Neuronal stem cell (in vitro differentiated cells): ENCODE data around the gene MAP4.

Experiments
- DNase-seq: peaks from one replicate; pipeline ENCODE4 v3.0.0-alpha.2; 2013; ENCODE audit warnings: low spot score
- H2AFZ ChIP-seq: one replicate; pipeline ENCODE4 v1.6.1; 2013; ENCODE audit warnings: mild to moderate bottlenecking, low read length, inconsistent platforms
- H2AK5ac ChIP-seq: 2 replicates; pipeline ENCODE4 v1.6.1; 2013; ENCODE audit warnings: low read depth, mild to moderate bottlenecking, inconsistent platforms, low read length, moderate library complexity, mixed read lengths
- H2BK120ac ChIP-seq: 2 replicates; pipeline ENCODE4 v1.6.1; 2013; ENCODE audit warnings: low read depth, mild to moderate bottlenecking, inconsistent platforms, low read length, moderate library complexity, mixed read lengths
- H2BK12ac ChIP-seq: one replicate; pipeline ENCODE4 v1.6.1; 2013; ENCODE audit warnings: low read length, inconsistent platforms
- H2BK15ac ChIP-seq: 2 replicates; pipeline ENCODE4 v1.6.1; 2013; ENCODE audit warnings: mild to moderate bottlenecking, low read length, inconsistent platforms, mixed read lengths
- H2BK5ac ChIP-seq: one replicate; pipeline ENCODE4 v1.6.1; 2013; ENCODE audit warnings: inconsistent platforms, mild to moderate bottlenecking, low read length, moderate library complexity
- H3K14ac ChIP-seq: one replicate; pipeline ENCODE4 v1.6.1; 2013; ENCODE audit warnings: low read length, inconsistent platforms
- H3K18ac ChIP-seq: 2 replicates; pipeline ENCODE4 v1.6.1; 2013; ENCODE audit warnings: low read length, inconsistent platforms
- H3K23ac ChIP-seq: 2 replicates; pipeline ENCODE4 v1.6.1; 2013; ENCODE audit warnings: low read depth, mild to moderate bottlenecking, mixed read lengths, low read length, inconsistent platforms; ENCODE audit not compliant: poor library complexity
- H3K27ac ChIP-seq: replicated peaks from 3 replicates; pipeline ENCODE4 v1.5.1; 2013; ENCODE audit warnings: low read length, inconsistent platforms
- H3K27me3 ChIP-seq, 3 experiments: 2 replicates each; pipeline ENCODE4 v1.6.1; 2013; ENCODE audit warnings: low read length in 3 of 3, mild to moderate bottlenecking in 2 of 3, inconsistent platforms in 1 of 3, low read depth in 1 of 3, mixed read lengths in 1 of 3, moderate library complexity in 1 of 3; ENCODE audit not compliant: control insufficient read depth in 3 of 3, insufficient read depth in 3 of 3
- H3K36me3 ChIP-seq, 2 donors: replicated peaks in 1 of 2; 2 replicates each; pipeline ENCODE4 v1.6.1; 2013; ENCODE audit warnings: low read length in 2 of 2; ENCODE audit not compliant: control insufficient read depth in 2 of 2, insufficient read depth in 2 of 2
- H3K4ac ChIP-seq: 2 replicates; pipeline ENCODE4 v1.6.1; 2013; ENCODE audit warnings: inconsistent platforms, mild to moderate bottlenecking, low read length, moderate library complexity
- H3K4me1 ChIP-seq, 2 donors: 1 replicate in 1 of 2; 2 replicates in 1 of 2; pipeline ENCODE4 v1.6.1; 2013; ENCODE audit warnings: low read length in 2 of 2, low read depth in 1 of 2; ENCODE audit not compliant: control insufficient read depth in 2 of 2, insufficient read depth in 1 of 2
- H3K4me2 ChIP-seq: one replicate; pipeline ENCODE4 v1.6.1; 2013; ENCODE audit warnings: mild to moderate bottlenecking, low read length, inconsistent platforms; ENCODE audit not compliant: insufficient read depth, poor library complexity, severe bottlenecking
- H3K4me3 ChIP-seq, 2 donors: 2 replicates each; pipeline ENCODE4 v1.5.1; 2013; ENCODE audit warnings: low read length in 2 of 2, mild to moderate bottlenecking in 2 of 2, inconsistent platforms in 1 of 2, moderate library complexity in 1 of 2
- H3K79me1 ChIP-seq: one replicate; pipeline ENCODE4 v1.6.1; 2013; ENCODE audit warnings: low read depth, mild to moderate bottlenecking, inconsistent platforms, low read length, moderate library complexity
- H3K9ac ChIP-seq: one replicate; pipeline ENCODE4 v1.6.1; 2013; ENCODE audit warnings: mild to moderate bottlenecking, low read depth, low read length, inconsistent platforms; ENCODE audit not compliant: poor library complexity
- H3K9me3 ChIP-seq, 2 donors: replicated peaks in 1 of 2; 2 replicates each; pipeline versions ENCODE3 to v1.6.1; 2013; ENCODE audit warnings: low read length in 2 of 2, mild to moderate bottlenecking in 2 of 2, inconsistent platforms in 1 of 2, low read depth in 1 of 2, mixed read lengths in 1 of 2, moderate library complexity in 1 of 2; ENCODE audit not compliant: control insufficient read depth in 2 of 2, insufficient read depth in 1 of 2
- H4K8ac ChIP-seq: one replicate; pipeline ENCODE4 v1.6.1; 2013; ENCODE audit warnings: low read depth, mild to moderate bottlenecking, inconsistent platforms, low read length, moderate library complexity
- H4K91ac ChIP-seq: one replicate; pipeline ENCODE4 v1.6.1; 2013; ENCODE audit warnings: low read length, low read depth, mild to moderate bottlenecking, inconsistent platforms; ENCODE audit not compliant: poor library complexity
- WGBS, 2 donors: extraction: QIAGEN DNeasy Blood & Tissue Kit; methylation state at CpG; one replicate each; pipeline ENCODE4 v1.1.7; 2013; ENCODE audit warnings: missing lambda C conversion rate in 2 of 2, mixed read lengths in 1 of 2; ENCODE audit not compliant: insufficient read length in 2 of 2, insufficient replicate concordance in 1 of 2; ENCODE audit errors: extremely low coverage in 2 of 2; 5-methylcytosine and 5-hydroxymethylcytosine counted together

MAP4 gene

DNA sequence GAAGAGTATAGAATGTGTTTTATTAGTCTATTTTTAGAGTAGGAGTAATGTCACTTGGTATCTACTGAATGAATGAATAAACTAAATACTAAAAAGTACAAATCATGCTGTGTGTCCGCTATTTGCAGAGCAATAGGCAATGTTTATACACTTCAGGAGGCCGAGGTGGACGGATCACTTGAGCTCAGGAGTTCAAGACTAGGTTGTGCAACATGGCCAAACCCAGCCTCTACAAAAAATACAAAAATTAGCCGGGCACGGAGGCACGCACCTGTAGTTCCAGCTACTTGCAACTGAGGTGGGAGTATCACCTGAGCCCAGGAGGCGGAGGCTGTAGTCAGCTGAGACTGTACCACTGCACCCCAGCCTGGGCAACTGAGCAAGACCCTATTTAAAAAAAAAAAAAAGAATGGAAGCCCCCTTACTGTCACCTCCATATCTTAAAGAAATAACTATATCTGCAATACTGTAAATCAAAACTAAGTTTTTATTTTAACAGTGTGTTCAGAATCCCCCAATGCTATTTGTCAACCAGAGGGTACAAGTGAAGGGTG, 114.9 kb downstream of the MAP4 start:
- H3K4ac ChIP-seq, result no peak overlapping the region
- peaks cover 0 to 2% of the 10 kb centered on the region in 2 donors for H3K9me3 ChIP-seq
- no peak overlapping the region for H3K23ac ChIP-seq
- H2AFZ ChIP-seq, result no peak overlapping the region
- no peak overlapping the region for H3K9ac ChIP-seq
- H3K36me3 ChIP-seq, result peaks cover 2 to 22% of the 10 kb centered on the region in 2 donors
- no peak overlapping the region for H2BK5ac ChIP-seq
- no peak overlapping the region for H3K14ac ChIP-seq
- peaks cover 0 to 14% of the 10 kb centered on the region in 2 donors for H3K4me1 ChIP-seq
- DNase-seq, result no peak
- H3K27ac ChIP-seq, result no peak overlapping the region
- no peak overlapping the region for H3K4me3 ChIP-seq
- H3K4me2 ChIP-seq, result no peak overlapping the region
- H3K79me1 ChIP-seq, result no peaks in the 10 kb centered on the region
- no peak overlapping the region for H2BK15ac ChIP-seq
- no peaks in the 10 kb centered on the region for H3K27me3 ChIP-seq
- no peak overlapping the region for H4K8ac ChIP-seq
- WGBS, 2 donors, result no CpG with 5 or more reads among the region's 7 CpGs
- no peak overlapping the region for H2BK120ac ChIP-seq
- H2AK5ac ChIP-seq, result no peak overlapping the region
- H4K91ac ChIP-seq, result no peak overlapping the region
- no peak overlapping the region for H3K18ac ChIP-seq
- no peak overlapping the region for H2BK12ac ChIP-seq

DNA sequence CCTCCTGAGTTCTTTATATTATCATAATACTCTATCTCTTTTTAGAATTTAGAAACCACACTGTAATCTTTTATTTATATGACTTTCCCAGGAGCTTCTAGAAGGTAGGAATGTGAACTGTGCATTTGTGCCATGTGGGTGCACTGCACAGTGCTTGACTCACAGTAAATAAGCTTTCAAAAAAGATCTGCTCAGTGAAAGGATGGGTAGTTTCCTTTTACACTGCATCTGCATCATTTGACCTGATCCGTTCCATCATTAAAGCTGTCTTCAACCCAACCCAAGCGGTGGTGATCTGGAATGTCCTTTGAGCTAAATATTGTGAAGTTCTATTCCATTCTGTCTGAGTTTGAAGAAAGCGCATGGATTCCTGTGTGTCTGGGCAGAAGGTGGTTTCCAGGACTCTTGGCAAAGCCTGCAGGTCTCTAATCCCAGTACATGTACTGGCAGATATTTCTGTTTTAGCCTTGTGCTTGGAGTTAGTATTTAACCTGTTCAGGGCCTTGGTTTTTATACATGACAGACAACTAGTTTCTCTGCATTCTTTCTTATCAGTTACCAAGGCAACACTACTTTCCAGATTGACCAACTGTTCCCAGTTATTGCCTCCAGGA, 116.6 kb downstream of the MAP4 start:
- Histone ChIP-seq H3K9me3 (no peaks in the 10 kb centered on the region), H2BK120ac (no peak overlapping the region), H3K14ac (no peak overlapping the region), H3K23ac (no peak overlapping the region), H3K27ac (no peak overlapping the region), H3K4ac (no peak overlapping the region), H2AK5ac (no peak overlapping the region), H3K18ac (no peak overlapping the region), H4K91ac (no peak overlapping the region), H3K4me1 (peaks cover 0 to 14% of the 10 kb centered on the region in 2 donors), H3K36me3 (peaks cover 2 to 30% of the 10 kb centered on the region in 2 donors), H2BK5ac (no peak overlapping the region), H2BK15ac (no peak overlapping the region), H3K9ac (no peak overlapping the region), H3K27me3 (no peaks in the 10 kb centered on the region), H2AFZ (no peak overlapping the region), H3K4me3 (no peak overlapping the region), H3K4me2 (no peak overlapping the region), H2BK12ac (no peak overlapping the region), H4K8ac (no peak overlapping the region), H3K79me1 (no peaks in the 10 kb centered on the region)
- no CpG with 5 or more reads among the region's 3 CpGs for WGBS, 2 donors
- DNase-seq, result no peak

DNA sequence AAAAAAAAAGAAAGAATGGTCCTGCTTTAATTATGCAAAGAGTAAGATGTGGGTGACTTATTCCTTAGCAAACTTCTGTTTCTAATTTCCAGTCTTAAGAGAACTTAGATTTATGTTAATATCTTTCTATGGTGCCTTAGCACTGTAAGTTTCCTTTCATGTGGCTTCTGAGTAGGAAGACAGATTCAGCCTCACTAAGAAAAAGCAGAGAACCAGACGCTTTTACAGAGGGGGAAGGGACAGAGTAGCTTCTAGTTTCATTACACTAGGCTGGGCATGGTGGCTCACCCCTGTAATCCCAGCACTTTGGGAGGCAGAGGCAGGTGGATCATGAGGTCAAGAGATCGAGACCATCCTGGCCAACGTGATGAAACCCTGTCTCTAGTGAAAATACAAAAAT, 118.3 kb downstream of the MAP4 start:
- Histone ChIP-seq H2BK12ac (no peak overlapping the region), H2AFZ (no peak overlapping the region), H3K9ac (no peak overlapping the region), H2BK5ac (no peak overlapping the region), H3K27me3 (no peaks in the 10 kb centered on the region), H4K8ac (no peak overlapping the region), H3K4me3 (no peak overlapping the region), H3K18ac (no peak overlapping the region), H3K36me3 (peaks cover 2 to 30% of the 10 kb centered on the region in 2 donors), H3K4me1 (peaks cover 0 to 18% of the 10 kb centered on the region in 2 donors), H3K14ac (no peak overlapping the region), H3K4me2 (no peak overlapping the region), H2AK5ac (no peak overlapping the region), H3K27ac (no peak overlapping the region), H2BK15ac (no peak overlapping the region), H2BK120ac (no peak overlapping the region), H3K9me3 (no peaks in the 10 kb centered on the region), H3K23ac (no peak overlapping the region), H3K79me1 (no peaks in the 10 kb centered on the region), H3K4ac (no peak overlapping the region), H4K91ac (no peak overlapping the region)
- no CpG with 5 or more reads among the region's 3 CpGs for WGBS, 2 donors
- DNase-seq, result no peak

DNA sequence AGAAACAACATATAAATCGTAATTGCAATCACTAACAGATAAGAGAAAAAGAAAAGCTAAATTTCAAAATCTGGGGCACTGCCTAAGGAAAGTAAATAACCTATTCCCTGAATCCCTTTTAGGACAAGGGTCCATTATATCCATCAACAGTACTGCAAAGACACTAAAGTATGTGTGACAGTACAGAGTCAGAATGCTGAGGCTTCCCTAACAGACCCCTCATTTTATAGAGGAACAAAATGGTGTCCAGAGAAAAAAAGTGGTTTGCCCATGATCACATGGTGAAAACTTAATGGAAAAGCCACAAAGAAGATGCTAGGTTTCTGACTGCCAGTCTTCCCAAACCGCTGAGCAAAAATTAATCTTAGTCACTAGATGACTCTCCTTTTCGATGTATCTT, 119.5 kb downstream of the MAP4 start:
- H3K9ac ChIP-seq, result no peak overlapping the region
- no peak overlapping the region for H4K91ac ChIP-seq
- H3K9me3 ChIP-seq, result no peaks in the 10 kb centered on the region
- no peak overlapping the region for H2BK120ac ChIP-seq
- H2BK5ac ChIP-seq, result no peak overlapping the region
- H2BK12ac ChIP-seq, result no peak overlapping the region
- WGBS, 2 donors, result no CpG with 5 or more reads among the region's 3 CpGs
- no peak overlapping the region for H4K8ac ChIP-seq
- no peak for DNase-seq
- no peak overlapping the region for H3K4me3 ChIP-seq
- peaks cover 2 to 32% of the 10 kb centered on the region in 2 donors for H3K36me3 ChIP-seq
- no peak overlapping the region for H3K23ac ChIP-seq
- H3K27ac ChIP-seq, result no peak overlapping the region
- H2AFZ ChIP-seq, result no peak overlapping the region
- H2AK5ac ChIP-seq, result no peak overlapping the region
- H3K4me2 ChIP-seq, result no peak overlapping the region
- no peak overlapping the region for H3K14ac ChIP-seq
- no peak overlapping the region for H2BK15ac ChIP-seq
- peaks cover 8 to 27% of the 10 kb centered on the region in 2 donors for H3K4me1 ChIP-seq
- no peaks in the 10 kb centered on the region for H3K27me3 ChIP-seq
- no peaks in the 10 kb centered on the region for H3K79me1 ChIP-seq
- H3K4ac ChIP-seq, result no peak overlapping the region
- no peak overlapping the region for H3K18ac ChIP-seq
